ENCODE measurements around the gene ADGRL3. TPM values are rescaled to one million over a fixed set of nuclear protein-coding genes. Genes with fewer than 3 reads are reported as not detected.

Gene ADGRL3
- total RNA-seq, 1 donor from 2014 or later = 55.9 TPM

DNA sequence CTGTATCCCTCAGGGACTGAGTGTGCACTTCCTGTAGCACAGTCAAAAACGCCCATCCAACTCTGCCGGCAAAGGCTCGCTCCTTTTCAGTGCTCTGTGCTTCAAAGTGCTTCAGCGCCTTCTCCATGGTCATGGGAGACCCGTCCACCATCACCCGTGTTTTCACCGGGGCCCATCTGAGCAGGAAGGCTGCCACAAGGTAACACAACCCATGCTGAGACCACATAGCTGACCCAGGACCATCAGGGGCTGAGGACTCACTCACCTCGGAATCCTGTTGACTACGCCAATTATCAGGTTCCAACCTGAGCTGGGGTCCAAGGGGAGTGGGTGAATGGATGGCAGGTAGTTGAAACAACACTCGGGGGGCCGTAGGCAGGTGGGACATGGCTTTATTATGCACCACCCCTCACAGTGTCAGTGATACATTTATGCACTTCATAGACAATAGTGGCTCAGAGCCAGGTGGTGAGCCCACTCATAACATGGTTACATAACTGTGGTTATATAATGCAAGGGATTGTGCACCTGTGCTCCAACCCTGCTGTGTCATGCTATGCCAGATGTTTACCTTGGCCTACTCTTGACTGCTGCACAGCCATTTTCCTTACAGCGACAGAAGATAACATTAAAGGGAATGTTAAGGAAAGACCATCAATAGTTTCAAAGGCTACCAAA is 227.8 kb downstream of the ADGRL3 start:
- no peak for DNase-seq

GRCh38 chr4:61428950-61429349 is 228.8 kb downstream of the ADGRL3 start:
- no peak for DNase-seq

GRCh38 chr4:61431131-61431530 is 231.0 kb downstream of the ADGRL3 start:
- DNase-seq = no peak

- no peak for DNase-seq
These were observed 237.8 kb downstream of the ADGRL3 start for GRCh38 chr4:61437923-61438322.

DNA sequence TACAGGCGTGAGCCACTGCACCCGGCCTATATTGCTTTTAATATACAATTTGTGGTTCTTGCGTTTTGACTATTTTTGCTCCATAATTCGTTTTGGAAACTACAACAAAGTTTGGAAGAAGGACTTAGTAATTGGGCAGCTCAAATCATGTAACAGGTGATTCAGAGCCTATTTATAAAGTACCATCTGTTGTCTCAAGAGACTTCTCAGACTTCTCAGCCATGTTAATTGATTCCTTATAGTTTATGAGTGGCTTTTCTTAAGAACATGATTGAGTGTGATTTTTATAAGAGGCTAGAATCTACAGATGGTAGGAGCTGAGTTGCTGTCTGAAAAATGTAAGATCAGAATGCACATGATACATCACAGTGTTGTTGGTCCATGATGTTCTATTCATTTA is 240.2 kb downstream of the ADGRL3 start:
- DNase-seq = no peak

DNA sequence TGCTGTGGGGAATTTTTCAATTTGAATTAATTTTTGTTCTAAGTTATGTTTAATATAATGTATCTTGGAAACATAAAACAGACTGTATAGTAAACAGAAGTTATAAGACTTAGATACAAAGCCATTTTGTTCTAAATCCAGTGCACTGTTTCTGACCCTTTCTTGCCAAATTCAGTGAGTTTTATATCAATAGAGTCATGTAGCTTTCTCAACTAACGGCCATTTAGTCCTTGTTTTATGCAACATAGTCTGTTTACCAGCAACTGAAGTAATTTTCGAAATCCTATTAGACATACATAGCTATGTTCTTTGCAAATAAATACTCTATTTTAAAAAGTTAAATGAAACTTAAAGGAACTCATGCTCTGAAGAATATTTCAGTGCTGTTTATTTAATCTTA is 242.8 kb downstream of the ADGRL3 start:
- DNase-seq = no peak

GRCh38 chr4:61443813-61444510 is 243.8 kb downstream of the ADGRL3 start:
- no peak for DNase-seq

GRCh38 chr4:61445374-61446063 is 245.4 kb downstream of the ADGRL3 start:
- no peak for DNase-seq

DNA sequence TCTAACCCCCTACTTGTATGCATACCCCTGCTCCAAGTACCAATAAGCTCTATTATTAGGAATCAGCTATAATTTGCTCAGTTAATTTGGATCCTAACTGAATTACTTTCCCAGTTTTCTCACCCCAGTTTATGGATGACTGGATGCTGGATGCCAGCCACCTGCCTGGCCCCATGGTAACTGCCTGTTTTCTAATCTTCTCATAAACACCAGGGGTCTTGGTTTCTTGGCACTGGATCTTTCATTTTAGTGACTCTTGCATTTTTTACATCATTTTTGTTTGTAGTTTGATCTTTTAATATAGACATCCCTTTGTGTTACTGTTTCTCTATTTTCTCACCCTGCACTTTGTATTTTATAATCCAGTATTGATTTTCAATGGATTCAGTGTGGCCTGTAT is 246.8 kb downstream of the ADGRL3 start:
- DNase-seq = no peak

GRCh38 chr4:61447918-61448317 is 247.8 kb downstream of the ADGRL3 start:
- no peak for DNase-seq

- no peak for DNase-seq
These were observed 251.8 kb downstream of the ADGRL3 start for GRCh38 chr4:61451935-61452334.

DNA sequence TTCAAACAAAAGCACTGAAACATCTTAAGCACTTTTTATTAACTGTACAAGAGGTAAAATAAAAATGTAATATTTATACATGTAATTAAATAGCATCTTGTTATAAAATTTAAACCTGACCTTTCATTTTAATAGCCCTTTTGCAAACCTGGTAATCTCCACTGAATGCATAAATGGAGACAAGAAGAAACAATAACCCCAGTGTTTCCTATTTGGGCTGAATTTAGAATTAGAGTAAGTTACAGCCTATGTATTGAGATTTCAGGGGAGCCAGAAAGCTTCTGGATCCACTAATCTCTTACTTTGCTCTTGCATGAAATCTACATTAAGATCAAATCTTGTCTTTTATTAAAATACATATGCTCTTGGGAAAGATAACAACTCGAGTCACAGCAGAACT is 261.8 kb downstream of the ADGRL3 start:
- DNase-seq = no peak

GRCh38 chr4:61462451-61463326 is 262.6 kb downstream of the ADGRL3 start:
- peak; percentile 2 for DNase-seq

GRCh38 chr4:61468024-61468720 is 268.0 kb downstream of the ADGRL3 start:
- DNase-seq = no peak

DNA sequence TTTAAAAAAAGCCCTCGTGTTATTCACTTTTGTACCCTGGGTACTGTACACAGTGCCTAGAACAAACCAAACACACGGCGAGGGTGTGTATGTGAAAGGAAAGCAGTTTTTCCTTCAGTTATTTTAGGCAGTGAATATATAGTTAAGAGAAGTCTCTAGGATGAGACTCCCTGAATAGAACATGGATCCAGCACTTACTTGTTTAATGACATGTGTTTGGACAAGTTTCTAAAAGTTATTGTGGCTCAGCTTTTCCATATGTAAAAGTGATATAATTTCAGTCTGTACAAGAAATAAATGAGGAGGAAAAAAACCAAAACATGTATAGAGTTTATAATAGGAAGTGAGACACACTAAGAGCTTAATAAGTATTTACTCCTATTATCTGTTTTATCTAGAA is 273.2 kb downstream of the ADGRL3 start:
- DNase-seq = peak; percentile 4

- no peak for DNase-seq
These were observed 278.2 kb downstream of the ADGRL3 start for GRCh38 chr4:61478340-61478739.

DNA sequence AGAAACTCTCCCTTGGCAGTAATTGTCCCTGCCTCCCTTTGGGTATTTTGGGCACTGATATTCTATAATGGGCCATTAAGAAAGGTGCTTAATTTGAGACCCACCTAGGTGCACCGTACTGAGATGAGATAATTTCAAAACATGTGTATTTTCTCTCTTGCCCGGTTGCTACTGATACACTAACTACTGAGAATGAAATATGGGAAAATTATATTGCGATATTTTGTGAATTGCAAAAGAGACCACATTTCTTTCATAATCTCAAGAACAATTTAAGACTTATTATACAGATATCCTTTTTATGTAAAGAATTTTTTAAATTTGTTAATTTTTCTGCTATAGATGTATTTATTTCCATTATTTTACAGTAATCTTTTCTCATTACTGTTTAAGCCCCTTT is 284.9 kb downstream of the ADGRL3 start:
- DNase-seq = no peak

GRCh38 chr4:61489927-61490326 is 289.8 kb downstream of the ADGRL3 start:
- no peak for DNase-seq

DNA sequence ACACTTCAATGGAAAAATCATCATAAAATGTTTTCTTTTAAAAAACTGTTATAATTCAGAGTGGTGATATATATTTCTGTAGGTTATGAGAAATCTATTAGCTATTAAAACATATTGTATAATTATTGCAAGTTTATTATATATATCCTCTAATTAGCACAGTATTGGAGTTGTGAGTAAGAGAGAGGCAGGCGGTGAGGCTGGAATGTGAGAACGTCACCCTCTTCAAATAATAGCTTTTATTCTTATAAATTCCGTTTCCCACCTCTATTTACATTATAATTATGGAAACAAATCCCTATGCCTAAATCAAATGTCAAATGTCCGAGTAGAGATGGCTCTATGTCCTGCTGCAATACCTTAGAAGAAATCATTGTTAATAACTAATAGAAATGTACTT is 292.9 kb downstream of the ADGRL3 start:
- DNase-seq = no peak

GRCh38 chr4:61493470-61493869 is 293.3 kb downstream of the ADGRL3 start:
- no peak for DNase-seq

DNA sequence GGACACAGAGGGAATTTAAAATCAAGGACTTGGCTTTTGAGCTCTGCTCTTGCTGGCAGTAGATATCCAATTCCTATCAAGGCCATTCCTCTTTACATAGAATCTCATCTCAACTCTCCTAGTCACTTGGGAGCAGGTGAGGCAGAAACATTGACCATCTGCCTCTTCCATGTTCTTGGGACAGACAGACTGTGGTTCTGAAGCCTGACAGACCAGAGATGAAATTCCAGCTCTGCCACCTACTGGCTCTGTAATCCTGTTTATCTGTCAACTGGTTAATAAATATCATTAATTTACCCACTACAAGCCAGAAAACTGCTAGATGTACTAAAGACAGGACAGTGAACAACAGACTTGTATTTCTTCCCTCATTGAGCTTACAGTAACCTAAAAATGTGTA is 300.8 kb downstream of the ADGRL3 start:
- no peak for DNase-seq

- no peak for DNase-seq
These were observed 301.7 kb downstream of the ADGRL3 start for GRCh38 chr4:61501812-61502211.

Data from skin of body (tissue), 2 donors.